Right cardiac atrium (tissue), 5 donors: ENCODE measurements around the gene EGLN2. TPM values are rescaled to one million over a fixed set of nuclear protein-coding genes. Genes with fewer than 3 reads are reported as not detected.

Experiments used
- ATAC-seq, 2 donors: fragments of 200-7000 bp; cut with Tn5 transposase; one replicate each; pipeline versions ENCODE4 v1.8.0 to v1.9.1; 2020; ENCODE audit warnings: moderate library complexity in 2 of 2, mild to moderate bottlenecking in 1 of 2
- DNase-seq, 3 donors: peaks; one replicate each; pipeline ENCODE4 v3.0.0-alpha.2; 2020
- H3K27ac ChIP-seq: one replicate; pipeline ENCODE4 v1.5.1; 2013; ENCODE audit warnings: mild to moderate bottlenecking, low read length, control low read depth, moderate library complexity
- H3K27me3 ChIP-seq: one replicate; pipeline ENCODE4 v1.6.1; 2013; ENCODE audit not compliant: control insufficient read depth, insufficient read depth
- H3K4me1 ChIP-seq: one replicate; pipeline ENCODE4 v1.6.1; 2013; ENCODE audit warnings: low read length; ENCODE audit not compliant: control insufficient read depth, insufficient read depth
- H3K4me3 ChIP-seq: one replicate; pipeline ENCODE4 v1.5.1; 2013; ENCODE audit warnings: low read length, control low read depth
- H3K9me3 ChIP-seq: one replicate; pipeline ENCODE4 v1.6.1; 2013; ENCODE audit warnings: low read length; ENCODE audit not compliant: control insufficient read depth
- WGBS: extraction: QIAGEN DNeasy Blood & Tissue Kit; methylation state at CpG from one replicate; pipeline ENCODE4 v1.1.7; 2013; 5-methylcytosine and 5-hydroxymethylcytosine counted together
- intact Hi-C, 4 donors: fragments of 100-400 bp; cut with DNase I; formaldehyde crosslinking; loops; one replicate each; pipeline versions ENCODE4 v1.11.0 to v1.14.0; 2022 to 2023
- polyA plus RNA-seq: library from polyadenylated mRNA; stranded (reverse); fragments of 200-250 nt; gene quantifications from one replicate; pipeline ENCODE4 v1.2.3, GENCODE V29; 2013
- total RNA-seq, 4 donors: library from RNA; stranded (reverse); fragmentation: NEBNext Ultra II Directional; extraction: Animal tissue kit (Norgen Biotek cat#: 25700); gene quantifications; one replicate each; pipeline ENCODE4 v1.2.1, GENCODE V29; 2021
- donor health status: healthy with polysubstance abuse.
- donor health status: DM: no; HTN: yes; CAD: no.
- donor health status: DM: no; HTN: no; CAD: no.
- donor health status: DM: no; HTN: yes; CAD: no; lungs with severe emphysema.
- donor health status: DM: yes; HTN: yes; CAD: no.

The EGLN2 gene
- total and polyA plus RNA-seq, 5 donors: 52.3 to 75.2 (median 56.1) TPM

- Histone ChIP-seq H3K4me1 (peaks cover 57% of the 10 kb centered on the region), H3K4me3 (peak overlapping the region; percentile 21), H3K27me3 (no peaks in the 10 kb centered on the region), H3K27ac (peak overlapping the region; percentile 83), H3K9me3 (no peaks in the 10 kb centered on the region)
- intact Hi-C loops: loop anchor here in 2 of 4 donors (5.0 kb wide), 2 partner anchors 50 to 140 kb away; partner anchors contain the start of genes ACTMAP (in 1 of the 2) and SNRPA (in 1 of the 2)
- DNase-seq (peak; percentile 79 to 93 (median 92)), ATAC-seq (peak; percentile 5 to 17)
- 11% methylated on average over 11 of the region's 11 CpGs for WGBS
These were observed 3.5 kb downstream of the EGLN2 start for GRCh38 chr19:40802300-40803169.

DNA sequence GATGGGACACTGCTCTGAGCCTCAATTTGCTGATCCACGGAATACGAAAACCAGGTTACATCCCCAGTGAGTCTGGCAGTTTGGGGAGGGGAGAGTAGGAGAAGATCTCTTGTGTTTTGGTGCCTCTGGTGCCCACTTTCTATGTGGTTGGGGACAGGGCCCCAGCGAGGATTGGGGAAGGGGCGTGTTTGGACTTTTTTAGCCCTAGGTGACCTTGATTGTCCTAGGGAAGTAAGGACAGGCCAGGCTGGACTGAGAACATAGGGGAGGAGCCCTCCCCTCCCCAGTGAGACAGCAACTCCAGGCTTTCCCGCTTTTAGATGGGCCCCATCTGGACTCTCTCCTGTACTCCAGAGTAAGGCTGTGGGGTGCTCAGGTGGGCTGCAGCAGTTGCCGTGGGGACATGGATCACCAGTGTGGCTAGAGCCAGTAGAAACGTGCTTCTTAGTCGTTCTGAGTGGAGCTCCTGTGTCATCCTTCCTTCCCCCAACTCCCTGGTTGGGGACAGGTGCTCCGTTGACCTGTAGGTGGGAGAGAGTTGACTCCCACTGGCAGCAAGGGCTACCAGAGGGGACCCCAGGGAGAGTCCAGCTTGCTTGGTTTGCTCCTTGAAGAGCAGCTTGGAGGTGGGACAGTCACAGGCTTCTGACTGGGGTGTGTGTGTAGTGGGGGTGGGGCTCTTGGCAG, 4.3 kb downstream of the EGLN2 start:
- H3K9me3 ChIP-seq: no peaks in the 10 kb centered on the region
- 36% methylated on average over 9 of the region's 9 CpGs for WGBS
- ATAC-seq (no peak), DNase-seq (no peak)
- no peak overlapping the region for H3K4me3 ChIP-seq
- H3K4me1 ChIP-seq: peaks cover 57% of the 10 kb centered on the region
- H3K27ac ChIP-seq: peak overlapping the region; percentile 83
- no peaks in the 10 kb centered on the region for H3K27me3 ChIP-seq
- intact Hi-C loops: loop anchor here in 2 of 4 donors (5.0 kb wide), 2 partner anchors 51 to 141 kb away; partner anchors contain the start of genes ACTMAP (in 1 of the 2) and SNRPA (in 1 of the 2)

GRCh38 chr19:40803857-40804782, 5.1 kb downstream of the EGLN2 start:
- H3K4me1 ChIP-seq: peaks cover 57% of the 10 kb centered on the region
- no peaks in the 10 kb centered on the region for H3K27me3 ChIP-seq
- H3K9me3 ChIP-seq: no peaks in the 10 kb centered on the region
- peak overlapping the region; percentile 83 for H3K27ac ChIP-seq
- peak; percentile 64 to 84 (median 78) for DNase-seq
- H3K4me3 ChIP-seq: no peak overlapping the region
- ATAC-seq: no peak
- 61% methylated on average over 6 of the region's 6 CpGs for WGBS
- intact Hi-C loops: loop anchor here in 2 of 4 donors (5.0 kb wide), 2 partner anchors 52 to 142 kb away; partner anchors contain the start of genes ACTMAP (in 1 of the 2) and SNRPA (in 1 of the 2)

DNA sequence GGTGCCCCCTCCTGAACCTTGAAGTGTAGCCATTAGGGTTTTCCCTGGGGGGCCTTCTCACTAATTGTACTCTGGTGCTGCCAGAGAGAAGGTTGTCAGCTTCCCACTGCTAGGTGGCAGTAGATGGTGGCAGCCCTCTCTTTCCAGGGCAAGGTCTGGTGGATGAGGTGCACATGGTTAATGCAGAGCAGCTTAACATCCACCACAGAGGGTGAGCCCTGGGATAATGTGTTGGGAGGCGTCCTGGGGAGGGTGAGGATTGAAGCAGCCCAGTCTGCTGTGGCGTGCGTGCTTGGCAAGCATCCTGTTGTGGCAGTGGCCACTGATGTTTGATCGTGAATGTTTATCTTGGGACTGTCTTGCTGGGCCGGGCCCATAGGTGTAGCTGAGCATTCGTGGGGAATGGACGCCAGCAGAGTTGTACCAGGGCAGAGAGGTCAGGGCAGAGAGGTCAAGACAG, 5.8 kb downstream of the EGLN2 start:
- no peak for ATAC-seq
- whole genome bisulfite sequencing: 21% methylated on average over 7 of the region's 7 CpGs

DNA sequence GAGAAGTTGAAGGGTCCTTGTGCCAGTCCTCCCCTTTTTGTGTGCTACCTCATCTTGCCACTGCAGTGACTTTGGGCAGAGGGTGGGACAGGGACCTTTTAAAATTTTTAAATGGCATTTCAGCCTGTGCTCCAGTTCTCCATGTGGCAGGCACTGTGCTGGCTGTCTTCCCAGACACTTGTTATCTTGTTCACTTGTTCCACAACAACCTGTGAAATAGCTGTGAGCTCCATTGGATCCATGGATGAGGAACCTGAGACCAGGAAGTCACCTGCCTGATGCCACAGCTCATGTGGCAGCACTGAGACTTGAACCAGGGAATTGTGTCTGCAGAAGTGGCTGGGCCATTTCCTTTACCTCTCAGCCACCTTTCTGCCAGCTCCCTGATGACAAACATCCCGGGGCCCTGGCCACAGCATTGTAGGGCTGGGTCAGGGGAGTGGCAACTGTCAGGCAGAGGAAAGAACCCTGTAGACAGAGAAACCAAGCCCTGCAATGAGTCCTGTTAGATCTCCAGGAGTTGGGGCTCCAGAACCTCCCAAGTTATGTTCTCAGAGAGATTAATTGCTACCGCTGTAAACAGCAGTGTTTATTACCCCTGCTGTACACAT, 6.4 kb downstream of the EGLN2 start:
- no peaks in the 10 kb centered on the region for H3K27me3 ChIP-seq
- no peak overlapping the region for H3K4me3 ChIP-seq
- peak overlapping the region; percentile 83 for H3K27ac ChIP-seq
- H3K4me1 ChIP-seq: peaks cover 57% of the 10 kb centered on the region
- H3K9me3 ChIP-seq: no peaks in the 10 kb centered on the region
- DNase-seq: peak in 2 of 3 donors; percentile 38 to 60
- ATAC-seq: no peak
- intact Hi-C loops: loop anchor here in 1 of 4 donors (5.0 kb wide), 1 partner anchor 143 kb away; no protein-coding TSS in a partner anchor
- 68% methylated on average over 2 of the region's 2 CpGs for WGBS

More for the DNA sequence above, 5.8 kb downstream of the EGLN2 start:
- Histone ChIP-seq H3K4me3 (no peak overlapping the region), H3K9me3 (no peaks in the 10 kb centered on the region), H3K4me1 (peaks cover 58% of the 10 kb centered on the region), H3K27ac (peak overlapping the region; percentile 83), H3K27me3 (no peaks in the 10 kb centered on the region)
- peak in 2 of 3 donors; percentile 38 to 74 for DNase-seq
- intact Hi-C loops: loop anchor here in 3 of 4 donors (5.0 kb wide), 2 partner anchors 53 to 143 kb away; partner anchors contain the start of genes ACTMAP (in 1 of the 3) and SNRPA (in 1 of the 3)

GRCh38 chr19:40806423-40807146, 7.6 kb downstream of the EGLN2 start:
- no peak overlapping the region for H3K4me3 ChIP-seq
- no peaks in the 10 kb centered on the region for H3K27me3 ChIP-seq
- no peaks in the 10 kb centered on the region for H3K9me3 ChIP-seq
- H3K4me1 ChIP-seq: peaks cover 47% of the 10 kb centered on the region
- H3K27ac ChIP-seq: peak overlapping the region; percentile 71
- WGBS: 28% methylated on average over 26 of the region's 26 CpGs
- ATAC-seq (peak; percentile 49 to 72), DNase-seq (peak; percentile 88 to 93 (median 92))
- intact Hi-C loops: loop anchor here in 1 of 4 donors (5.0 kb wide), 1 partner anchor 144 kb away; no protein-coding TSS in a partner anchor

- peaks cover 42% of the 10 kb centered on the region for H3K4me1 ChIP-seq
- H3K9me3 ChIP-seq: no peaks in the 10 kb centered on the region
- no peak overlapping the region for H3K4me3 ChIP-seq
- WGBS: 64% methylated on average over 18 of the region's 18 CpGs
- H3K27ac ChIP-seq: peak overlapping the region; percentile 5
- no peaks in the 10 kb centered on the region for H3K27me3 ChIP-seq
- ATAC-seq (no peak), DNase-seq (no peak)
- intact Hi-C loops: loop anchor here in 1 of 4 donors (5.0 kb wide), 1 partner anchor 145 kb away; no protein-coding TSS in a partner anchor
These were observed 8.4 kb downstream of the EGLN2 start for GRCh38 chr19:40807147-40808020.

DNA sequence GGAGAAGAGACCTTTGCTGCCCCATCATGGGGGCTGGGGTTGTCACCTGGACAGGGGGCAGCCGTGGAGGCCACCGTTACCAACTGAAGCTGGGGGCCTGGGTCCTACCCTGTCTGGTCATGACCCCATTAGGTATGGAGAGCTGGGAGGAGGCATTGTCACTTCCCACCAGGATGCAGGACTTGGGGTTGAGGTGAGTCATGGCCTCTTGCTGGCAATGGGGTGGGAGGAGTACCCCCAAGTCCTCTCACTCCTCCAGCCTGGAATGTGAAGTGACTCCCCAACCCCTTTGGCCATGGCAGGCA, 9.0 kb downstream of the EGLN2 start:
- WGBS: 76% methylated on average over 2 of the region's 2 CpGs
- peaks cover 37% of the 10 kb centered on the region for H3K4me1 ChIP-seq
- H3K27me3 ChIP-seq: no peaks in the 10 kb centered on the region
- no peak overlapping the region for H3K4me3 ChIP-seq
- no peaks in the 10 kb centered on the region for H3K9me3 ChIP-seq
- ATAC-seq (no peak), DNase-seq (no peak)
- intact Hi-C loops: loop anchor here in 1 of 4 donors (5.0 kb wide), 1 partner anchor 146 kb away; no protein-coding TSS in a partner anchor
- H3K27ac ChIP-seq: peak overlapping the region; percentile 5
